ENCODE measurements around the gene SART1. TPM values are rescaled to one million over a fixed set of nuclear protein-coding genes. Genes with fewer than 3 reads are reported as not detected.

SART1 gene
- total and polyA plus RNA-seq, 12 donors: 16.9 to 351 (median 31.6) TPM

DNA sequence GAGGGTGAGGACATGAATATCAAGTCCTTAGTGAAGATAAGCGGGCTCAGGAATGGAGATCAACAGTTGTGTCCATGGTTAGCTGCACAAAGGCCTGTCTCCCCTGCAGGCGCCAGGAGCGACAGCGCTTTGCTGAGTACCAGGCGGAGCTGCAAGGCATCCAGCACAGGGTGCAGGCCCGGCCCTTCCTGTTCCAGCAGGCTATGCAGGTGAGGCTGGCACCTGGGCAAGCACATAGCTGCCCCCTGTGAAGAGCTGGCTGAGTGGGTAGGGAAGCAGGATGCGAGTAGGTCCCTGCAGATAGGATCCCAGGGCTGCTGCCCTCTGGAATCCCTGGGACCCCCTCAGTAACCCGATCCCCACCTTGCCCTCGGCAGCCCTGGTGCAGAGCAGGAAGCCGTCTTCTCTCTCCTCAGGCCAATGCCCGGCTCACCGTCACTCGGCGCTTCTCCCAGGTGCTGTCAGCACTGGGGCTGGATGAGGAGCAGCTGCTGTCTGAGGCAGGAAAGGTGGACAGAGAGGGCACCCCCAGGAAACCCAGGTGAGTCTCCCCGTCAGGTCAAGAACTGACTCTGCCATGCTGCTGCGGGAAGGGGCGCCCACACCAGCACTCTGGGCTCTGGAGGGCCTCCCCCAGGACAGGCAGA, 2.6 kb upstream of the SART1 start:
- no peak for DNase-seq
- Histone ChIP-seq H3K27ac (no peak overlapping the region), H3K27me3 (no peaks in the 10 kb centered on the region), H3K4me1 (replicated peaks in 1 of 2) (peaks cover 16 to 18% of the 10 kb centered on the region in 2 donors), H3K36me3 (replicated peaks in 1 of 2) (peaks cover 0 to under 1% of the 10 kb centered on the region in 2 donors), H3K4me3 (no peak overlapping the region), H3K9me3 (replicated peaks in 1 of 3) (no peaks in the 10 kb centered on the region)
- 62 to 66% (median 64%) methylated on average over 11 to 17 of the region's 17 CpGs for WGBS, 4 donors
- intact Hi-C loops (cut with DNase I): loop anchor here in 1 of 2 donors (5.0 kb wide), 1 partner anchor 37 kb away; no protein-coding TSS in a partner anchor
- TF ChIP-seq, protein P1, sequence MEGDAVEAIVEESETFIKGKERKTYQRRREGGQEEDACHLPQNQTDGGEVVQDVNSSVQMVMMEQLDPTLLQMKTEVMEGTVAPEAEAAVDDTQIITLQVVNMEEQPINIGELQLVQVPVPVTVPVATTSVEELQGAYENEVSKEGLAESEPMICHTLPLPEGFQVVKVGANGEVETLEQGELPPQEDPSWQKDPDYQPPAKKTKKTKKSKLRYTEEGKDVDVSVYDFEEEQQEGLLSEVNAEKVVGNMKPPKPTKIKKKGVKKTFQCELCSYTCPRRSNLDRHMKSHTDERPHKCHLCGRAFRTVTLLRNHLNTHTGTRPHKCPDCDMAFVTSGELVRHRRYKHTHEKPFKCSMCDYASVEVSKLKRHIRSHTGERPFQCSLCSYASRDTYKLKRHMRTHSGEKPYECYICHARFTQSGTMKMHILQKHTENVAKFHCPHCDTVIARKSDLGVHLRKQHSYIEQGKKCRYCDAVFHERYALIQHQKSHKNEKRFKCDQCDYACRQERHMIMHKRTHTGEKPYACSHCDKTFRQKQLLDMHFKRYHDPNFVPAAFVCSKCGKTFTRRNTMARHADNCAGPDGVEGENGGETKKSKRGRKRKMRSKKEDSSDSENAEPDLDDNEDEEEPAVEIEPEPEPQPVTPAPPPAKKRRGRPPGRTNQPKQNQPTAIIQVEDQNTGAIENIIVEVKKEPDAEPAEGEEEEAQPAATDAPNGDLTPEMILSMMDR (IDR thresholded peaks at IDR 0.05): no peak
- no peak for TF ChIP-seq POLR2A (IDR thresholded peaks at IDR 0.05)

DNA sequence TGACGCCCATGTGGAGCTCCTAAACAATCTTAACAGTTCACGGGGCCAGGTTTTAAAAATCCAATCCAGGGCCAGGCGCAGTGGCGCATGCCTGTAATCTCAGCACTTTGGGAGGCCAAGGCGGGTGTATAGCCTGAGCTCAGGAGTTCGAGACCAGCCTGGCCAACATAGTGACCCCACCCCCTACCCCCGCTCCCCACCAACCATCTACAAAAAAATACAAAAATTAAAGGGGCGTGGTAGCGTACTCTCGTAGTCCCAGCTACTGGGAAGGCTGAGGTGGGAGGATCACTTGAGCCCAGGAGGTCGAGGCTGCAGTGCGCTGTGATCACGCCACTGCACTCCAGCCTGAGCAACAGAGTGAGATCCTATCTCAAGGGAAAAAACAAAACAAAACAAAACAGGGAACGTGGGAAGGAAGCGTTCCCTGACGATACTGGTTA, 689 bp upstream of the SART1 start:
- Histone ChIP-seq H3K27me3 (no peaks in the 10 kb centered on the region), H3K27ac (peak overlapping the region; percentile 57 to 88 (median 82)), H3K36me3 (replicated peaks in 1 of 2) (peaks cover 0 to 20% of the 10 kb centered on the region in 2 donors), H3K4me1 (replicated peaks in 1 of 2) (peaks cover 16 to 21% of the 10 kb centered on the region in 2 donors), H3K4me3 (peak overlapping the region; percentile 39 to 100 (median 93)), H3K9me3 (replicated peaks in 1 of 3) (no peaks in the 10 kb centered on the region)
- TF ChIP-seq, protein P1 (IDR thresholded peaks at IDR 0.05): no peak
- TF ChIP-seq POLR2A (IDR thresholded peaks at IDR 0.05): no peak
- WGBS, 4 donors: 45 to 53% (median 48%) methylated on average over 16 of the region's 16 CpGs
- no peak for DNase-seq
- intact Hi-C loops (cut with DNase I): loop anchor here (5.0 kb wide), 2 partner anchors 74 to 79 kb away; partner anchors contain the start of gene FIBP (in 1 of the 2)

DNA sequence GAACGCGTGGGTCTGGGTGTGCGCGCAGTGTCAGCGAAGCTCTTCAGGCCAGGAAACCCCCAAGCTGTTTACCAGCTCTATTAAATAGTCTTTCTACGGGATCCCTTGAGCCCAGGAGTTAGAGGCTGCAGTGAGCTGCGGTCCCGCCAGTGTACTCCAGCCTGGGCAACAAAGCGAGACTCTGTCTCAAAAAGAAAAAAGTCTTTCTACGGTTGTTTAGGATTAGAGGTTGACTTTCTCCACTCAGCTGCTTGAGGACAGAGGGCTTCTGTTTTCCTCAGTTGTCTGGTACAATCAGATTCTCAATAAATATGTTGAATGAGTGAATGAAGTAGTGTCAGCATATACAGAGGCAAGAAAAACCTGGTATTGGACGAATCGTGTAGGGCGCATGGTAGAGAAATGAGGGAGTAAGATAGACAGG, 619 bp downstream of the SART1 start:
- Histone ChIP-seq H3K27me3 (no peaks in the 10 kb centered on the region), H3K4me3 (peak overlapping the region in 2 of 4 donors; percentile 95 to 100), H3K9me3 (replicated peaks in 1 of 3) (no peaks in the 10 kb centered on the region), H3K4me1 (replicated peaks in 1 of 2) (peaks cover 16 to 21% of the 10 kb centered on the region in 2 donors), H3K27ac (peak overlapping the region in 3 of 5 donors; percentile 81 to 88 (median 84)), H3K36me3 (replicated peaks in 1 of 2) (peaks cover 0 to 33% of the 10 kb centered on the region in 2 donors)
- intact Hi-C loops (cut with DNase I): loop anchor here (5.0 kb wide), 2 partner anchors 75 to 80 kb away; partner anchors contain the start of gene FIBP (in 1 of the 2)
- WGBS, 4 donors: 3 to 7% (median 5%) methylated on average over 8 to 13 of the region's 13 CpGs
- DNase-seq: no peak
- TF ChIP-seq, protein P1 (IDR thresholded peaks at IDR 0.05): no peak
- no peak for TF ChIP-seq POLR2A (IDR thresholded peaks at IDR 0.05)

DNA sequence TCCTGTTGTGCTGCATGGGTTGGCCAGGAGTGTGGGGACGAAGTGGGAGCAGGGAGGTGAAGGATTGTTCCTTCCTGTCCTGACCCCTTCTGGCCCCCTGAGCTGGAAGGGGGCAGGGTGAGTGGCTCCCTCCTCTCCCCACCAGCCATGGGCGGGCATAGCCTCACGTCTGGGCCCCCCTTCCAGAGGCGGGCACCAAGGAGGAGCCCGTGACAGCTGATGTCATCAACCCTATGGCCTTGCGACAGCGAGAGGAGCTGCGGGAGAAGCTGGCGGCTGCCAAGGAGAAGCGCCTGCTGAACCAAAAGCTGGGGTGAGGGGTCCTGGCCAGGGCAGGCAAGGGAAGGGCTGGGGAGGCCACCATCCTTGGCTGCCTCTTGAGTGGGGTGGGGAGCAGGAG, 3.4 kb downstream of the SART1 start:
- no peak for TF ChIP-seq POLR2A (IDR thresholded peaks at IDR 0.05)
- TF ChIP-seq, protein P1 (IDR thresholded peaks at IDR 0.05): no peak
- no peak for DNase-seq
- H3K27me3 ChIP-seq: no peaks in the 10 kb centered on the region
- peaks cover 0 to 61% of the 10 kb centered on the region in 2 donors for H3K36me3 ChIP-seq (replicated peaks in 1 of 2)
- H3K27ac ChIP-seq: no peak overlapping the region
- no peaks in the 10 kb centered on the region for H3K9me3 ChIP-seq (replicated peaks in 1 of 3)
- 60 to 84% (median 79%) methylated on average over 7 to 10 of the region's 10 CpGs for WGBS, 4 donors
- intact Hi-C loops (cut with DNase I): loop anchor here (5.0 kb wide), 2 partner anchors 78 to 83 kb away; partner anchors contain the start of gene FIBP (in 1 of the 2)
- no peak overlapping the region for H3K4me3 ChIP-seq
- H3K4me1 ChIP-seq (replicated peaks in 1 of 2): peaks cover 16 to 21% of the 10 kb centered on the region in 2 donors

Data from adrenal gland (tissue), 12 donors.